Ramos (cell line): ENCODE data around the gene CD226.
"Not testable (repeated sequence)": the region's sequence is repeated elsewhere in the genome, so short reads cannot be mapped to it uniquely, and the experiment has no call there.

Experiments
- in situ Hi-C: fragments of 300-500 bp; cut with MboI; formaldehyde crosslinking; loops from one replicate; pipeline ENCODE4 v1.14.3; 2022; ENCODE audit warnings: low sequenced_read_pairs; ENCODE audit not compliant: unreplicated experiment

CD226 gene

GRCh38 chr18:69929041-69929774 lies 18.5 kb downstream of the CD226 start:
- in situ Hi-C loops: no loop called here

GRCh38 chr18:69916412-69916811 lies 31.3 kb downstream of the CD226 start:
- in situ Hi-C loops: no loop called here

GRCh38 chr18:69908838-69909237 lies 38.8 kb downstream of the CD226 start:
- in situ Hi-C loops: no loop called here

GRCh38 chr18:69906765-69907164 lies 40.9 kb downstream of the CD226 start:
- in situ Hi-C loops: no loop called here

GRCh38 chr18:69900941-69901340 lies 46.7 kb downstream of the CD226 start:
- in situ Hi-C loops: no loop called here

GRCh38 chr18:69899154-69899923 lies 48.3 kb downstream of the CD226 start:
- in situ Hi-C loops: not testable (repeated sequence)

- in situ Hi-C loops: no loop called here
Measured at GRCh38 chr18:69898241-69898861, 49.3 kb downstream of the CD226 start.

GRCh38 chr18:69897397-69898108 lies 50.1 kb downstream of the CD226 start:
- in situ Hi-C loops: no loop called here

- in situ Hi-C loops: no loop called here
Measured at GRCh38 chr18:69895066-69896047, 52.3 kb downstream of the CD226 start.

GRCh38 chr18:69894467-69894866 lies 53.2 kb downstream of the CD226 start:
- in situ Hi-C loops: no loop called here

- in situ Hi-C loops: no loop called here
Measured at GRCh38 chr18:69890558-69890957, 57.1 kb downstream of the CD226 start.

- in situ Hi-C loops: no loop called here
Measured at GRCh38 chr18:69889009-69889408, 58.7 kb downstream of the CD226 start.

- in situ Hi-C loops: no loop called here
Measured at GRCh38 chr18:69887256-69887655, 60.4 kb downstream of the CD226 start.

- in situ Hi-C loops: no loop called here
Measured at GRCh38 chr18:69885841-69886531, 61.7 kb downstream of the CD226 start.

GRCh38 chr18:69885355-69885754 lies 62.3 kb downstream of the CD226 start:
- in situ Hi-C loops: no loop called here

- in situ Hi-C loops: no loop called here
Measured at GRCh38 chr18:69883781-69884180, 63.9 kb downstream of the CD226 start.

GRCh38 chr18:69882965-69883668 lies 64.6 kb downstream of the CD226 start:
- in situ Hi-C loops: no loop called here

GRCh38 chr18:69880083-69880482 lies 67.6 kb downstream of the CD226 start:
- in situ Hi-C loops: no loop called here
